Uterus (tissue), 4 donors: ENCODE measurements around the gene PHF2. TPM values are rescaled to one million over a fixed set of nuclear protein-coding genes. Genes with fewer than 3 reads are reported as not detected.

Source experiments
- DNase-seq, 2 donors: peaks; one replicate each; pipeline ENCODE4 v3.0.0-alpha.2; 2019 to 2020
- H3K27ac ChIP-seq, 2 donors: fragments of 200-600 bp; sonication (generic); 1 replicate in 1 of 2; 2 replicates in 1 of 2; pipeline ENCODE4 v1.5.1; 2016 to 2018
- H3K27me3 ChIP-seq, 2 donors: fragments of 200-600 bp; sonication (generic); one replicate each; pipeline ENCODE4 v1.5.1; 2018 to 2019; ENCODE audit warnings: control low read depth in 1 of 2
- H3K36me3 ChIP-seq, 2 donors: fragments of 200-600 bp; sonication (generic); one replicate each; pipeline ENCODE4 v1.5.1; 2019; ENCODE audit warnings: control low read depth in 1 of 2
- H3K4me1 ChIP-seq, 2 donors: fragments of 200-600 bp; sonication (generic); one replicate each; pipeline ENCODE4 v1.5.1; 2018 to 2019; ENCODE audit warnings: control low read depth in 1 of 2
- H3K4me3 ChIP-seq, 2 donors: fragments of 200-600 bp; sonication (generic); 1 replicate in 1 of 2; 2 replicates in 1 of 2; pipeline ENCODE4 v1.5.1; 2018 to 2019; ENCODE audit warnings: mild to moderate bottlenecking in 1 of 2
- H3K9me3 ChIP-seq, 2 donors: fragments of 200-600 bp; sonication (generic); one replicate each; pipeline ENCODE4 v1.5.1; 2019; ENCODE audit warnings: control low read depth in 1 of 2
- POLR2A ChIP-seq, 2 donors: fragments of 450-650 bp; IDR thresholded peaks; one replicate each; pipeline ENCODE4 v1.6.1; 2016; ENCODE audit warnings: antibody characterized with exemption in 2 of 2, mild to moderate bottlenecking in 1 of 2, moderate library complexity in 1 of 2
- intact Hi-C: fragments of 100-400 bp; cut with DNase I; formaldehyde crosslinking; loops from one replicate; pipeline ENCODE4 v1.15.1; 2023; ENCODE audit warnings: low total_unique reads
- total RNA-seq, 4 donors: library from RNA; depleted of rRNA in 3 of 4; stranded (reverse); fragments of >200 nt in 3 of 4; gene quantifications; one replicate each; pipeline versions ENCODE4 v1.1.0 to v1.2.4, GENCODE V29; 2014 to 2023
- TF ChIP-seq, protein P1 (sequence below), 4 experiments: fragments of 200-600 bp in 2 of 4; fragments of 450-650 bp in 2 of 4; sonication (generic) in 2 of 4; IDR thresholded peaks; one replicate each; pipeline ENCODE4 v1.5.1; 2016 to 2019; ENCODE audit warnings: antibody characterized with exemption in 4 of 4, mild to moderate bottlenecking in 2 of 4, moderate library complexity in 1 of 4
- donor health status: DM: yes; HTN: yes; CAD: no.

PHF2 gene
- total RNA-seq, 4 donors from 2014 or later, result 7.7 to 54.5 (median 25.0) TPM

GRCh38 chr9:93653760-93654159, 77.4 kb downstream of the PHF2 start:
- no peak overlapping the region for H3K27ac ChIP-seq
- no peaks in the 10 kb centered on the region for H3K36me3 ChIP-seq
- intact Hi-C loops, result no loop called here
- no peaks in the 10 kb centered on the region for H3K9me3 ChIP-seq
- H3K4me3 ChIP-seq, result no peak overlapping the region
- H3K4me1 ChIP-seq, result no peaks in the 10 kb centered on the region
- no peak for TF ChIP-seq POLR2A (IDR thresholded peaks at IDR 0.05)
- TF ChIP-seq, protein P1, sequence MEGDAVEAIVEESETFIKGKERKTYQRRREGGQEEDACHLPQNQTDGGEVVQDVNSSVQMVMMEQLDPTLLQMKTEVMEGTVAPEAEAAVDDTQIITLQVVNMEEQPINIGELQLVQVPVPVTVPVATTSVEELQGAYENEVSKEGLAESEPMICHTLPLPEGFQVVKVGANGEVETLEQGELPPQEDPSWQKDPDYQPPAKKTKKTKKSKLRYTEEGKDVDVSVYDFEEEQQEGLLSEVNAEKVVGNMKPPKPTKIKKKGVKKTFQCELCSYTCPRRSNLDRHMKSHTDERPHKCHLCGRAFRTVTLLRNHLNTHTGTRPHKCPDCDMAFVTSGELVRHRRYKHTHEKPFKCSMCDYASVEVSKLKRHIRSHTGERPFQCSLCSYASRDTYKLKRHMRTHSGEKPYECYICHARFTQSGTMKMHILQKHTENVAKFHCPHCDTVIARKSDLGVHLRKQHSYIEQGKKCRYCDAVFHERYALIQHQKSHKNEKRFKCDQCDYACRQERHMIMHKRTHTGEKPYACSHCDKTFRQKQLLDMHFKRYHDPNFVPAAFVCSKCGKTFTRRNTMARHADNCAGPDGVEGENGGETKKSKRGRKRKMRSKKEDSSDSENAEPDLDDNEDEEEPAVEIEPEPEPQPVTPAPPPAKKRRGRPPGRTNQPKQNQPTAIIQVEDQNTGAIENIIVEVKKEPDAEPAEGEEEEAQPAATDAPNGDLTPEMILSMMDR (IDR thresholded peaks at IDR 0.05), result no peak
- DNase-seq, result no peak
- no peaks in the 10 kb centered on the region for H3K27me3 ChIP-seq

GRCh38 chr9:93654351-93654961, 78.1 kb downstream of the PHF2 start:
- H3K4me3 ChIP-seq, result no peak overlapping the region
- no peaks in the 10 kb centered on the region for H3K36me3 ChIP-seq
- intact Hi-C loops, result no loop called here
- H3K27me3 ChIP-seq, result no peaks in the 10 kb centered on the region
- DNase-seq, result no peak
- TF ChIP-seq, protein P1 (IDR thresholded peaks at IDR 0.05), result no peak
- TF ChIP-seq POLR2A (IDR thresholded peaks at IDR 0.05), result no peak
- H3K4me1 ChIP-seq, result no peaks in the 10 kb centered on the region
- H3K9me3 ChIP-seq, result no peaks in the 10 kb centered on the region
- no peak overlapping the region for H3K27ac ChIP-seq

DNA sequence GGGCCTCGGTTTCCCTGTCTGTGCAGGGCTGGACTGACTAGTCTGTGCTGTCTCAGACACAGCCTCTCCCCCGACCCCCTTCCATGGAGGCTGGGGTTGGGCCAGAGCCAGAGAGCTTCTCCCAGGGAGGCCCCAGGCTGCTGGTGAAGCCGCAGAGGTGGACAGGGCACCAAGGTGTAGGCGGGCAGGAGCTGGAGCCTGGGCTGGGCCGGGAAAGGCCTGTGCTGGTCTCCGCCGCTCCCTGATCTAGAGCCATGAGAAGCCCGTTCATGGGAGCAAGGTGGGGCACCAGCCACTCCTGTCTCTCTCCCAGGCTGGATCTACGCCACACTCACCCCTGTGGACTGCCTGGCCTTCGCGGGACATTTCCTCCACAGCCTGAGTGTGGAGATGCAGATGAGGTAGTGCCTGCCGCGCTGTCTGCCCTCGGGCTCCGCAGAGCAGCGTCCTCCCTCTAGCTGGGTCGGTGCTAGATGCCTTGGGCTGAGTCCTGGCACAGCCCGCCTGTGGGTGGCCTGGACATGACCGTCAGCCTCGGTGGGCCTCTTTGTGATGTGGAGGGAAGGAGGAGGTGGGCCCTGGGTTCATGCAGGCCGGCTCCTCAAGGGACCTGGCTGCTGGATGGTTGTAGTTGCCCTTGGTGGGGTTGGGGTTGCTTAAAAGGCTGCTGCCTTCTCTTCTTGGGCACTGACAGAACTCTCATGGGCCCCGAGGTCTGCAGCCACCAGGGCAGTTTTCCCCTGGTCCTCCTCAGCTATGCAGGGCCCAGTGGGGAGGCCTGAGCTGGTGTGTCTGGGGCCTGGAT, 79.4 kb downstream of the PHF2 start:
- Histone ChIP-seq H3K9me3 (no peaks in the 10 kb centered on the region), H3K36me3 (no peaks in the 10 kb centered on the region), H3K4me3 (no peak overlapping the region), H3K27ac (no peak overlapping the region), H3K27me3 (no peaks in the 10 kb centered on the region), H3K4me1 (no peaks in the 10 kb centered on the region)
- intact Hi-C loops, result no loop called here
- TF ChIP-seq, protein P1 (IDR thresholded peaks at IDR 0.05), result no peak
- TF ChIP-seq POLR2A (IDR thresholded peaks at IDR 0.05), result no peak
- no peak for DNase-seq

DNA sequence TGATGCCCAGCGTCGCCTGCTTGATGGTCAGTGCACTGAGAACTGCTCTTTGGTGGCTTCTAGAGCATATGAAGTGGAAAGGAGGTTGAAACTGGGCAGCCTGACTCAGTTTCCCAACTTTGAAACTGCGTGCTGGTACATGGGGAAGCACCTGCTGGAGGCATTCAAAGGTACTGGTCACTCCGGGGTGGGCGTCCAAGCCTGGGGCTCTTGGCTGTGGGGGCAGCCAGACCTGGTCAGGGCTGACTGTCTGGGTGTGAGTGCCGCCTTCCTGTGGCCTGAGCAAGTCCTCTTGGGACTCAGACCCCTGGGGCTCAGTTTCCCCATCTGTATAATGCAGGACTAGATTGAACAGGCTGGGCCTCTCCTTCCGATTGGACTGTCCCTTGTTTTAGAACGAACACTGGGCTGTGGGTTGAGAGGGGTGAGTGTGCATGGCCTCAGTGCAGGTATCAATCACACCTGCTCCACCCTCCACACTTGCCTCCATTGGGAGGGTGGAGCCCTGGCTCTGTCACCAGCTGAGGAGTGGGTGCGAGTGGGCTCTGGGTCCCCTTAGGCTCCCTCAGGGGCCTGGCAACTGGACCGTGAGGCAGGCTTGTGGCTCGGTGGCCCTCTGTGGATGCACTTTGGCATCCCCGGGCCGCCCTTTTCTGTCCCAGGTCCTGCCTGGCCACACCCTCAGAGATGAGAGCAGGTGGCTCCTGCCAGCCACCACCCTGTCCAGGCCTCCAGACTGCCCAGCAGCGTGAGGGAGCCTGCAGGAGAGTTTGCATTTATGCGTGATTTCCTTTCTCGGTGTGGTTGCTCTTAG, 80.2 kb downstream of the PHF2 start:
- Histone ChIP-seq H3K4me1 (no peaks in the 10 kb centered on the region), H3K36me3 (no peaks in the 10 kb centered on the region), H3K27me3 (no peaks in the 10 kb centered on the region), H3K27ac (no peak overlapping the region), H3K9me3 (no peaks in the 10 kb centered on the region), H3K4me3 (no peak overlapping the region)
- TF ChIP-seq, protein P1 (IDR thresholded peaks at IDR 0.05), result no peak
- no peak for TF ChIP-seq POLR2A (IDR thresholded peaks at IDR 0.05)
- intact Hi-C loops, result no loop called here
- DNase-seq, result no peak
